ENCODE results near the gene EPSTI1. TPM values are rescaled to one million over a fixed set of nuclear protein-coding genes. Genes with fewer than 3 reads are reported as not detected.
"Not testable (repeated sequence)": the region's sequence is repeated elsewhere in the genome, so short reads cannot be mapped to it uniquely, and the experiment has no call there.

EPSTI1 gene
- total and polyA plus RNA-seq, 3 experiments from 2014 or later = 4.5 to 17.3 (median 4.9) TPM

- H3K27ac ChIP-seq (ENCODE audit: low read depth, low read length) = no peak overlapping the region
- no peaks in the 10 kb centered on the region for H3K27me3 ChIP-seq (ENCODE audit: insufficient read depth, low read length, poor library complexity, severe bottlenecking)
- no peak overlapping the region for H3K4me3 ChIP-seq (ENCODE audit: low read length)
- peaks cover 0 to 4% (median 0%) of the 10 kb centered on the region in 5 donors for H3K9me3 Mint-ChIP-seq
- no peak overlapping the region for H3K27ac Mint-ChIP-seq
- H3K36me3 Mint-ChIP-seq = peaks cover 0 to 11% (median 4%) of the 10 kb centered on the region in 3 donors
- no peaks in the 10 kb centered on the region for H3K9me3 ChIP-seq (ENCODE audit: low read length)
- ChIA-PET CTCF (no interaction called here), POLR2A (no interaction called here)
- H3K4me1 Mint-ChIP-seq = no peaks in the 10 kb centered on the region
- no peak for DNase-seq
- no peaks in the 10 kb centered on the region for H3K4me1 ChIP-seq (ENCODE audit: insufficient read depth, low read length)
- H3K4me3 Mint-ChIP-seq = no peak overlapping the region
- no peaks in the 10 kb centered on the region for H3K27me3 Mint-ChIP-seq
- no peaks in the 10 kb centered on the region for H3K36me3 ChIP-seq (ENCODE audit: insufficient read depth, low read length)
Observed at GRCh38 chr13:43002021-43002420, 10.0 kb upstream of the EPSTI1 start.

- ChIA-PET POLR2A (no interaction called here), CTCF (no interaction called here)
- no peak for DNase-seq
- no peak overlapping the region for H3K4me3 ChIP-seq (ENCODE audit: low read length)
- H3K36me3 ChIP-seq (ENCODE audit: insufficient read depth, low read length) = no peaks in the 10 kb centered on the region
- no peaks in the 10 kb centered on the region for H3K9me3 ChIP-seq (ENCODE audit: low read length)
- H3K27me3 ChIP-seq (ENCODE audit: insufficient read depth, low read length, poor library complexity, severe bottlenecking) = no peaks in the 10 kb centered on the region
- H3K27ac ChIP-seq (ENCODE audit: low read depth, low read length) = no peak overlapping the region
- no peak overlapping the region for H3K27ac Mint-ChIP-seq
- no peaks in the 10 kb centered on the region for H3K4me1 ChIP-seq (ENCODE audit: insufficient read depth, low read length)
- H3K4me1 Mint-ChIP-seq = peaks cover 0 to 3% (median 0%) of the 10 kb centered on the region in 3 donors
- H3K9me3 Mint-ChIP-seq = peaks cover 0 to 4% (median 0%) of the 10 kb centered on the region in 5 donors
- peaks cover 0 to 11% (median 4%) of the 10 kb centered on the region in 3 donors for H3K36me3 Mint-ChIP-seq
- no peaks in the 10 kb centered on the region for H3K27me3 Mint-ChIP-seq
- no peak overlapping the region for H3K4me3 Mint-ChIP-seq
Observed at GRCh38 chr13:43000676-43001075, 8.6 kb upstream of the EPSTI1 start.

GRCh38 chr13:42999491-42999890, 7.5 kb upstream of the EPSTI1 start:
- no peaks in the 10 kb centered on the region for H3K4me1 ChIP-seq (ENCODE audit: insufficient read depth, low read length)
- DNase-seq = no peak
- no peak overlapping the region for H3K4me3 Mint-ChIP-seq
- no peaks in the 10 kb centered on the region for H3K27me3 ChIP-seq (ENCODE audit: insufficient read depth, low read length, poor library complexity, severe bottlenecking)
- CTCF ChIA-PET = no interaction called here
- no peak overlapping the region for H3K27ac Mint-ChIP-seq
- no peak overlapping the region for H3K4me3 ChIP-seq (ENCODE audit: low read length)
- no peak overlapping the region for H3K27ac ChIP-seq (ENCODE audit: low read depth, low read length)
- H3K27me3 Mint-ChIP-seq = no peaks in the 10 kb centered on the region
- H3K9me3 Mint-ChIP-seq = peaks cover 0 to 4% (median 0%) of the 10 kb centered on the region in 5 donors
- no peaks in the 10 kb centered on the region for H3K9me3 ChIP-seq (ENCODE audit: low read length)
- H3K36me3 Mint-ChIP-seq = peaks cover 0 to 11% (median 4%) of the 10 kb centered on the region in 3 donors
- no peaks in the 10 kb centered on the region for H3K36me3 ChIP-seq (ENCODE audit: insufficient read depth, low read length)
- peaks cover 0 to 3% (median 0%) of the 10 kb centered on the region in 3 donors for H3K4me1 Mint-ChIP-seq
- POLR2A ChIA-PET = no interaction called here

DNA sequence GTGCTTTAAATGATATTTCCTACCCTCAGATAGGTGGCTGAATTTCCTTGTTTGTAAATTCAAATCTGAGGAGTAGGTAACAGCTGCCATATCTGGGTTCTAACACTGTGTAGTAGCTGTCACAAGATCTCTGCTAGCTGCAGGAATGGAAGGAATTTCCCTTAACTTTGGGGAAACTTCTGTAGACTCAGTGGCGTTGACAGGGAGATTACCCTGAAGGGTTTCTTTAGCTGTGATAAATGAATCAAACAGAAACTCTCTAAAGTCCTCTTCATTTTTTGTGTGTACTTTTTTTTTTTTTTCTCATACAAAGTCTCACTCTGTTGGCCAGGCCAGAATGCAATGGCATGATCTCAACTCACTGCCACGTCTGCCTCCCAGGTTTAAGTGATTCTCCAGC, 5.3 kb upstream of the EPSTI1 start:
- no peaks in the 10 kb centered on the region for H3K27me3 ChIP-seq (ENCODE audit: insufficient read depth, low read length, poor library complexity, severe bottlenecking)
- no peak overlapping the region for H3K4me3 ChIP-seq (ENCODE audit: low read length)
- Mint-ChIP-seq H3K4me1 (peaks cover 10 to 17% (median 16%) of the 10 kb centered on the region in 3 donors), H3K27ac (no peak overlapping the region), H3K9me3 (peaks cover 0 to 1% (median 0%) of the 10 kb centered on the region in 5 donors), H3K4me3 (peak overlapping the region in 1 of 7 donors; percentile 11), H3K36me3 (peaks cover 0 to 5% (median 4%) of the 10 kb centered on the region in 3 donors), H3K27me3 (no peaks in the 10 kb centered on the region)
- ChIA-PET POLR2A (no interaction called here), CTCF (interaction anchor here (0.9 kb wide), 1 partner anchor 28 kb away, joined by 4 read pairs; no protein-coding TSS in a partner anchor)
- H3K27ac ChIP-seq (ENCODE audit: low read depth, low read length) = no peak overlapping the region
- peaks cover 5% of the 10 kb centered on the region for H3K4me1 ChIP-seq (ENCODE audit: insufficient read depth, low read length)
- no peak for DNase-seq
- no peaks in the 10 kb centered on the region for H3K36me3 ChIP-seq (ENCODE audit: insufficient read depth, low read length)
- no peaks in the 10 kb centered on the region for H3K9me3 ChIP-seq (ENCODE audit: low read length)

DNA sequence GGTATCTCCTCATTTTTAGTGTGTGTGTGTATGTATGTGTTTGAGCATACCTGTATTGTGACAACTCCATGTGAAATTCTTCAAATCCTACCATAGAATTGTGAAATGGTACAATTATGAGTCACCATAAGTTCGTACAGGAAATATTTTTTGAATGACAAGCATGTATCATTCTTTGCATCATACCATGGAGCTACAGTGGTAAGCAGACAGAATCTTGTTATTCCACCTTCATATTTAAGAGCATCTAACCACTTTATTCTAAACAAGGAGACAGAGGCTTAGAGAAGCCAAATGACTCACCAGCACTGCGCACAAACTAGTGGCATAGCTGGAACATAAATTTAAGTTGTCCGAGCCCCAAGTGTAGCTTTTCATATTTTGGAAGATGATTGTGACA, 4.5 kb upstream of the EPSTI1 start:
- Mint-ChIP-seq H3K9me3 (no peaks in the 10 kb centered on the region), H3K4me1 (peaks cover 13 to 24% (median 23%) of the 10 kb centered on the region in 3 donors), H3K27ac (no peak overlapping the region), H3K4me3 (no peak overlapping the region), H3K27me3 (no peaks in the 10 kb centered on the region), H3K36me3 (peaks cover 0 to 11% (median 0%) of the 10 kb centered on the region in 3 donors)
- CTCF ChIA-PET = no interaction called here
- H3K36me3 ChIP-seq (ENCODE audit: insufficient read depth, low read length) = no peaks in the 10 kb centered on the region
- H3K4me1 ChIP-seq (ENCODE audit: insufficient read depth, low read length) = peaks cover 6% of the 10 kb centered on the region
- POLR2A ChIA-PET = no interaction called here
- no peak overlapping the region for H3K27ac ChIP-seq (ENCODE audit: low read depth, low read length)
- no peaks in the 10 kb centered on the region for H3K9me3 ChIP-seq (ENCODE audit: low read length)
- H3K27me3 ChIP-seq (ENCODE audit: insufficient read depth, low read length, poor library complexity, severe bottlenecking) = no peaks in the 10 kb centered on the region
- no peak for DNase-seq
- no peak overlapping the region for H3K4me3 ChIP-seq (ENCODE audit: low read length)

DNA sequence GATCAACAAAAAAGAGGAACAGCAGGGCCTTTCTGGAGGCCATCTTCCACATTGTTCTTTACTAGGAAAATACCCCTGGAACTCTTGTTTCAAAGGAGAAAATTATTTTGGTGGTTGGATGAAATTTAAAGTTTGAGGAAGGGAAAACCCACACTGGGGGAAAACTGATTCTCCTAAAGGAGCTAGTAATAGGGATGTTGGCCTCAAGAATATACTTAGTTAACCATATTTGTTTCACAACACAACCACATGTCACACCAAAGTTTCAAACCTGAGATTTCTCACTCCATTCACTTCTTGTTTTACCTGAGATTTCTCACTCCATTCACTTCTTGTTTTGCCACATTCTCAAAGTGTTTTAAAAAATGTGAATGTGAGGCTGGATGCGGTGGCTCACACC, 2.8 kb upstream of the EPSTI1 start:
- ChIA-PET CTCF (no interaction called here), POLR2A (no interaction called here)
- Histone ChIP-seq H3K27me3 (ENCODE audit: insufficient read depth, low read length, poor library complexity, severe bottlenecking) (no peaks in the 10 kb centered on the region), H3K27ac (ENCODE audit: low read depth, low read length) (no peak overlapping the region), H3K36me3 (ENCODE audit: insufficient read depth, low read length) (no peaks in the 10 kb centered on the region), H3K9me3 (ENCODE audit: low read length) (no peaks in the 10 kb centered on the region), H3K4me3 (ENCODE audit: low read length) (no peak overlapping the region), H3K4me1 (ENCODE audit: insufficient read depth, low read length) (peaks cover 23% of the 10 kb centered on the region)
- H3K36me3 Mint-ChIP-seq = peaks cover 0 to 16% (median 0%) of the 10 kb centered on the region in 3 donors
- H3K27me3 Mint-ChIP-seq = no peaks in the 10 kb centered on the region
- H3K27ac Mint-ChIP-seq = peak overlapping the region in 3 of 8 donors; percentile 32 to 96 (median 62)
- H3K4me3 Mint-ChIP-seq = no peak overlapping the region
- peaks cover 26 to 40% (median 39%) of the 10 kb centered on the region in 3 donors for H3K4me1 Mint-ChIP-seq
- no peaks in the 10 kb centered on the region for H3K9me3 Mint-ChIP-seq
- no peak for DNase-seq

DNA sequence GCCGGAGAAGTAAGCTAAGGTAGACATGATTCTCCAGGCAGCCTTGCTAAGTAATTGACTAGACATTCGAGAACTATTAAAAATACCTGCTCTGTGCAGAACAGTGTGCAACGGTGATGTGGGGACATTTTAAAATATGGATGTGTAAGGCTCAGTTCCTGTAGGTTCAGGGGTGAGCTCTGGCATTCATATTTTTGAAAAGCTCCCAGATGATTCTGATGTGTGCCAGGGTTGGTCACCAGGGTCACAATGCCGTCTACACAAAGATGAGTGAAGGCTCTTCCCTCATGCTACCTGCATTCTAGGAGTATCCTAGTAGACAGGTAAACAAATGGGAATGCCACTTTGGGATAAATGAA, 702 bp upstream of the EPSTI1 start:
- H3K9me3 Mint-ChIP-seq = no peaks in the 10 kb centered on the region
- H3K27ac Mint-ChIP-seq = peak overlapping the region; percentile 94 to 100 (median 99)
- no peaks in the 10 kb centered on the region for H3K27me3 ChIP-seq (ENCODE audit: insufficient read depth, low read length, poor library complexity, severe bottlenecking)
- no peaks in the 10 kb centered on the region for H3K27me3 Mint-ChIP-seq
- H3K4me3 ChIP-seq (ENCODE audit: low read length) = peak overlapping the region; percentile 61
- H3K4me1 Mint-ChIP-seq = peaks cover 29 to 54% (median 54%) of the 10 kb centered on the region in 3 donors
- H3K27ac ChIP-seq (ENCODE audit: low read depth, low read length) = peak overlapping the region; percentile 82
- no peaks in the 10 kb centered on the region for H3K9me3 ChIP-seq (ENCODE audit: low read length)
- peaks cover 26% of the 10 kb centered on the region for H3K4me1 ChIP-seq (ENCODE audit: insufficient read depth, low read length)
- CTCF ChIA-PET = interaction anchor here (0.9 to 6.6 kb wide), 8 partner anchors 10 to 81 kb away, joined by 3 to 40 read pairs (median 4); partner anchors contain the start of gene DNAJC15
- no peaks in the 10 kb centered on the region for H3K36me3 ChIP-seq (ENCODE audit: insufficient read depth, low read length)
- POLR2A ChIA-PET = interaction anchor here (1.3 to 2.7 kb wide), 8 partner anchors 10 to 721 kb away, joined by 4 to 23 read pairs (median 6); partner anchors contain the start of genes AKAP11 and DNAJC15
- peaks cover 0 to 16% (median 0%) of the 10 kb centered on the region in 3 donors for H3K36me3 Mint-ChIP-seq
- peak overlapping the region; percentile 95 to 99 (median 96) for H3K4me3 Mint-ChIP-seq
- no peak for DNase-seq

- H3K36me3 ChIP-seq (ENCODE audit: insufficient read depth, low read length); H3K9me3 Mint-ChIP-seq; H3K27me3 ChIP-seq (ENCODE audit: insufficient read depth, low read length, poor library complexity, severe bottlenecking); DNase-seq; H3K9me3 ChIP-seq (ENCODE audit: low read length); H3K27me3 Mint-ChIP-seq: not testable (repeated sequence)
- peaks cover 0 to 16% (median 1%) of the 10 kb centered on the region in 3 donors for H3K36me3 Mint-ChIP-seq
- Histone ChIP-seq H3K27ac (ENCODE audit: low read depth, low read length) (peak overlapping the region; percentile 82), H3K4me3 (ENCODE audit: low read length) (peak overlapping the region; percentile 61), H3K4me1 (ENCODE audit: insufficient read depth, low read length) (peaks cover 26% of the 10 kb centered on the region)
- peak overlapping the region; percentile 95 to 99 (median 96) for H3K4me3 Mint-ChIP-seq
- H3K4me1 Mint-ChIP-seq = peaks cover 29 to 63% (median 57%) of the 10 kb centered on the region in 3 donors
- H3K27ac Mint-ChIP-seq = peak overlapping the region; percentile 94 to 100 (median 99)
- ChIA-PET CTCF (interaction anchor here (1.4 to 6.6 kb wide), 4 partner anchors 12 to 66 kb away, joined by 4 to 40 read pairs (median 15); partner anchors contain the start of gene DNAJC15), POLR2A (interaction anchor here (0.6 to 2.7 kb wide), 10 partner anchors 8 to 720 kb away, joined by 3 to 23 read pairs (median 6); partner anchors contain the start of genes AKAP11 and DNAJC15)
Observed at GRCh38 chr13:42991233-42991897, 676 bp downstream of the EPSTI1 start.
